AG04450 (cell line): ENCODE measurements around the gene PCSK9. TPM values are rescaled to one million over a fixed set of nuclear protein-coding genes. Genes with fewer than 3 reads are reported as not detected.

ENCODE experiments used
- CTCF ChIA-PET: fragments of 300-600, 350-600 bp; formaldehyde crosslinking; extraction: SDS; loops from one replicate; lab custom pipeline; 2022; ENCODE audit warnings: antibody characterized with exemption, inconsistent platforms; lab: Charles Lee
- POLR2A ChIA-PET: fragments of 350-600 bp; formaldehyde crosslinking; extraction: SDS; loops from one replicate; lab custom pipeline; 2021; ENCODE audit warnings: antibody characterized with exemption, inconsistent platforms; lab: Yijun Ruan, JAX
- DNase-seq: peaks from one replicate; pipeline ENCODE4 v3.0.0-alpha.2; 2011; ENCODE audit warnings: low read depth, low spot score
- H3K27ac ChIP-seq: one replicate; pipeline ENCODE4 v1.5.1; 2012; ENCODE audit warnings: low read depth, low read length, control low read depth
- H3K27me3 ChIP-seq: one replicate; pipeline ENCODE4 v1.6.0; 2012; ENCODE audit warnings: low read length; ENCODE audit not compliant: control insufficient read depth, insufficient read depth
- H3K4me3 ChIP-seq: 2 replicates; pipeline ENCODE4 v1.5.1; 2011; ENCODE audit warnings: mild to moderate bottlenecking, low read depth, low read length, control low read depth
- H3K9me3 ChIP-seq: 2 replicates; pipeline ENCODE4 v1.5.1; 2012; ENCODE audit warnings: low read length; ENCODE audit not compliant: control insufficient read depth, insufficient read depth
- polyA plus RNA-seq: library from polyadenylated mRNA; depleted of rRNA; stranded (reverse); fragments of >200 nt; gene quantifications from 2 replicates; pipeline ENCODE4 v1.2.3, GENCODE V29; 2011
- TF ChIP-seq, protein P1 (sequence below): IDR thresholded peaks from 2 replicates; pipeline ENCODE4 v1.5.1; 2011; ENCODE audit warnings: low read depth, low read length, control low read depth, inconsistent platforms

The PCSK9 gene
- polyA plus RNA-seq, 1 experiment: 0.06 TPM

- no peak for DNase-seq
- H3K9me3 ChIP-seq: no peaks in the 10 kb centered on the region; the same call in 1 of the 2 replicates
- H3K27ac ChIP-seq: no peak overlapping the region
- TF ChIP-seq, protein P1, sequence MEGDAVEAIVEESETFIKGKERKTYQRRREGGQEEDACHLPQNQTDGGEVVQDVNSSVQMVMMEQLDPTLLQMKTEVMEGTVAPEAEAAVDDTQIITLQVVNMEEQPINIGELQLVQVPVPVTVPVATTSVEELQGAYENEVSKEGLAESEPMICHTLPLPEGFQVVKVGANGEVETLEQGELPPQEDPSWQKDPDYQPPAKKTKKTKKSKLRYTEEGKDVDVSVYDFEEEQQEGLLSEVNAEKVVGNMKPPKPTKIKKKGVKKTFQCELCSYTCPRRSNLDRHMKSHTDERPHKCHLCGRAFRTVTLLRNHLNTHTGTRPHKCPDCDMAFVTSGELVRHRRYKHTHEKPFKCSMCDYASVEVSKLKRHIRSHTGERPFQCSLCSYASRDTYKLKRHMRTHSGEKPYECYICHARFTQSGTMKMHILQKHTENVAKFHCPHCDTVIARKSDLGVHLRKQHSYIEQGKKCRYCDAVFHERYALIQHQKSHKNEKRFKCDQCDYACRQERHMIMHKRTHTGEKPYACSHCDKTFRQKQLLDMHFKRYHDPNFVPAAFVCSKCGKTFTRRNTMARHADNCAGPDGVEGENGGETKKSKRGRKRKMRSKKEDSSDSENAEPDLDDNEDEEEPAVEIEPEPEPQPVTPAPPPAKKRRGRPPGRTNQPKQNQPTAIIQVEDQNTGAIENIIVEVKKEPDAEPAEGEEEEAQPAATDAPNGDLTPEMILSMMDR: peak; percentile 75
- peaks cover 60% of the 10 kb centered on the region for H3K27me3 ChIP-seq
- ChIA-PET POLR2A (interaction anchor here (1.3 kb wide), 1 partner anchor 51 kb away, joined by 3 read pairs; no protein-coding TSS in a partner anchor), CTCF (interaction anchor here (0.6 to 5.0 kb wide), 24 partner anchors 9 to 1181 kb away, joined by 3 to 223 read pairs (median 6); no protein-coding TSS in a partner anchor)
- H3K4me3 ChIP-seq: no peak overlapping the region
These were observed 42.9 kb upstream of the PCSK9 start for GRCh38 chr1:54996359-54996868.

GRCh38 chr1:54996869-54997710 lies 42.3 kb upstream of the PCSK9 start:
- ChIA-PET CTCF (interaction anchor here (0.6 to 5.0 kb wide), 24 partner anchors 10 to 1180 kb away, joined by 3 to 223 read pairs (median 6); no protein-coding TSS in a partner anchor), POLR2A (interaction anchor here (1.3 kb wide), 1 partner anchor 52 kb away, joined by 3 read pairs; no protein-coding TSS in a partner anchor)
- Histone ChIP-seq H3K27ac (no peak overlapping the region), H3K4me3 (no peak overlapping the region), H3K27me3 (peaks cover 63% of the 10 kb centered on the region), H3K9me3 (no peaks in the 10 kb centered on the region; the same call in 1 of the 2 replicates)
- TF ChIP-seq, protein P1: no peak
- DNase-seq: no peak

GRCh38 chr1:54997711-54997986 lies 41.7 kb upstream of the PCSK9 start:
- Histone ChIP-seq H3K4me3 (no peak overlapping the region), H3K9me3 (no peaks in the 10 kb centered on the region; the same call in 1 of the 2 replicates), H3K27me3 (peaks cover 66% of the 10 kb centered on the region), H3K27ac (no peak overlapping the region)
- POLR2A ChIA-PET: no interaction called here
- CTCF ChIA-PET: interaction anchor here (1.2 to 5.0 kb wide), 4 partner anchors 24 to 60 kb away, joined by 4 to 223 read pairs (median 6); no protein-coding TSS in a partner anchor
- DNase-seq: no peak
- TF ChIP-seq, protein P1: no peak

DNA sequence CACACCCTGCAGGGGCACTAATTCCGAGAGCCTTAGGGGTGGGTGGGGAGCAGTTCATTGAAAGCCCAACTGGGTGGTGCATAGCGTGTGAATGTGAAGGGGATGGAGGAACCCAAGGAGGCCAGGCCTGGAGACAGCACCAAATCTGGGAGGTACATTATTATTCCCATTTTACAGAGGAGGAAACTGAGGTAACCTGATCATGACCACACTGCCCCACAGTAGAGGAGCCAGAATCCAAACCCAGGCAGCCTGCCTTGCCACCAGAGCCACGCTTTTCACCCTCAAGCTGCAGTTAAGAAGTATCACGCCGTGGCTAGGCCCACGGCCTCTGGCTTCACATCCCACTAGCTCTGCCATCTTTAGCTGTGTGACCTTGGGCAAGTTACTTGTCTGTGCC lies 41.2 kb upstream of the PCSK9 start:
- Histone ChIP-seq H3K27ac (no peak overlapping the region), H3K9me3 (no peaks in the 10 kb centered on the region; the same call in 1 of the 2 replicates), H3K4me3 (no peak overlapping the region), H3K27me3 (peaks cover 71% of the 10 kb centered on the region)
- DNase-seq: no peak
- ChIA-PET CTCF (interaction anchor here (1.6 to 5.0 kb wide), 2 partner anchors 24 to 49 kb away, joined by 6 to 223 read pairs; no protein-coding TSS in a partner anchor), POLR2A (no interaction called here)
- TF ChIP-seq, protein P1: no peak
